ENCODE results near the gene SUSD1. TPM values are rescaled to one million over a fixed set of nuclear protein-coding genes. Genes with fewer than 3 reads are reported as not detected.

The SUSD1 gene
- total RNA-seq, 1 experiment from 2014 or later, result 24.6 TPM

GRCh38 chr9:112061152-112061740 is 113.9 kb downstream of the SUSD1 start:
- H3K27me3 Mint-ChIP-seq (ENCODE audit: unreplicated experiment), result no peaks in the 10 kb centered on the region
- intact Hi-C loops (cut with micrococcal nuclease; ENCODE audit: unreplicated experiment), result no loop called here
- DNase-seq, result peak; percentile 61
- BruUV-seq (replicated peaks), result no TSS peak
- H3K4me1 Mint-ChIP-seq (ENCODE audit: low read depth, unreplicated experiment), result peaks cover 26% of the 10 kb centered on the region
- peaks cover 42% of the 10 kb centered on the region for H3K36me3 Mint-ChIP-seq (ENCODE audit: insufficient read depth, unreplicated experiment)
- CTCF ChIA-PET, result interaction anchor here (0.6 to 1.0 kb wide), 2 partner anchors 8 to 213 kb away, joined by 4 to 5 read pairs; no protein-coding TSS in a partner anchor
- peak overlapping the region; percentile 41 for H3K27ac Mint-ChIP-seq (ENCODE audit: unreplicated experiment)
- H3K9me3 Mint-ChIP-seq (ENCODE audit: low read depth, unreplicated experiment), result no peaks in the 10 kb centered on the region
- TF ChIP-seq, protein P1, sequence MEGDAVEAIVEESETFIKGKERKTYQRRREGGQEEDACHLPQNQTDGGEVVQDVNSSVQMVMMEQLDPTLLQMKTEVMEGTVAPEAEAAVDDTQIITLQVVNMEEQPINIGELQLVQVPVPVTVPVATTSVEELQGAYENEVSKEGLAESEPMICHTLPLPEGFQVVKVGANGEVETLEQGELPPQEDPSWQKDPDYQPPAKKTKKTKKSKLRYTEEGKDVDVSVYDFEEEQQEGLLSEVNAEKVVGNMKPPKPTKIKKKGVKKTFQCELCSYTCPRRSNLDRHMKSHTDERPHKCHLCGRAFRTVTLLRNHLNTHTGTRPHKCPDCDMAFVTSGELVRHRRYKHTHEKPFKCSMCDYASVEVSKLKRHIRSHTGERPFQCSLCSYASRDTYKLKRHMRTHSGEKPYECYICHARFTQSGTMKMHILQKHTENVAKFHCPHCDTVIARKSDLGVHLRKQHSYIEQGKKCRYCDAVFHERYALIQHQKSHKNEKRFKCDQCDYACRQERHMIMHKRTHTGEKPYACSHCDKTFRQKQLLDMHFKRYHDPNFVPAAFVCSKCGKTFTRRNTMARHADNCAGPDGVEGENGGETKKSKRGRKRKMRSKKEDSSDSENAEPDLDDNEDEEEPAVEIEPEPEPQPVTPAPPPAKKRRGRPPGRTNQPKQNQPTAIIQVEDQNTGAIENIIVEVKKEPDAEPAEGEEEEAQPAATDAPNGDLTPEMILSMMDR (IDR thresholded peaks at IDR 0.05; ENCODE audit: unreplicated experiment), result no peak
- H3K4me3 Mint-ChIP-seq (ENCODE audit: low read depth, unreplicated experiment), result no peak overlapping the region

- BruUV-seq (replicated peaks), result no TSS peak
- H3K9me3 Mint-ChIP-seq (ENCODE audit: low read depth, unreplicated experiment), result no peaks in the 10 kb centered on the region
- H3K27me3 Mint-ChIP-seq (ENCODE audit: unreplicated experiment), result no peaks in the 10 kb centered on the region
- H3K4me1 Mint-ChIP-seq (ENCODE audit: low read depth, unreplicated experiment), result peaks cover 17% of the 10 kb centered on the region
- H3K4me3 Mint-ChIP-seq (ENCODE audit: low read depth, unreplicated experiment), result no peak overlapping the region
- peak overlapping the region; percentile 41 for H3K27ac Mint-ChIP-seq (ENCODE audit: unreplicated experiment)
- no peak for DNase-seq
- H3K36me3 Mint-ChIP-seq (ENCODE audit: insufficient read depth, unreplicated experiment), result peaks cover 29% of the 10 kb centered on the region
- intact Hi-C loops (cut with micrococcal nuclease; ENCODE audit: unreplicated experiment), result no loop called here
- CTCF ChIA-PET, result no interaction called here
- TF ChIP-seq, protein P1 (IDR thresholded peaks at IDR 0.05; ENCODE audit: unreplicated experiment), result no peak
Observed at GRCh38 chr9:112059966-112060320, 115.2 kb downstream of the SUSD1 start.

GRCh38 chr9:112059145-112059965 is 115.7 kb downstream of the SUSD1 start:
- peaks cover 28% of the 10 kb centered on the region for H3K36me3 Mint-ChIP-seq (ENCODE audit: insufficient read depth, unreplicated experiment)
- H3K27me3 Mint-ChIP-seq (ENCODE audit: unreplicated experiment), result no peaks in the 10 kb centered on the region
- no peaks in the 10 kb centered on the region for H3K9me3 Mint-ChIP-seq (ENCODE audit: low read depth, unreplicated experiment)
- no peak for DNase-seq
- H3K4me1 Mint-ChIP-seq (ENCODE audit: low read depth, unreplicated experiment), result peaks cover 13% of the 10 kb centered on the region
- H3K27ac Mint-ChIP-seq (ENCODE audit: unreplicated experiment), result peak overlapping the region; percentile 41
- TF ChIP-seq, protein P1 (IDR thresholded peaks at IDR 0.05; ENCODE audit: unreplicated experiment), result no peak
- intact Hi-C loops (cut with micrococcal nuclease; ENCODE audit: unreplicated experiment), result no loop called here
- CTCF ChIA-PET, result no interaction called here
- H3K4me3 Mint-ChIP-seq (ENCODE audit: low read depth, unreplicated experiment), result no peak overlapping the region
- no TSS peak for BruUV-seq (replicated peaks)

DNA sequence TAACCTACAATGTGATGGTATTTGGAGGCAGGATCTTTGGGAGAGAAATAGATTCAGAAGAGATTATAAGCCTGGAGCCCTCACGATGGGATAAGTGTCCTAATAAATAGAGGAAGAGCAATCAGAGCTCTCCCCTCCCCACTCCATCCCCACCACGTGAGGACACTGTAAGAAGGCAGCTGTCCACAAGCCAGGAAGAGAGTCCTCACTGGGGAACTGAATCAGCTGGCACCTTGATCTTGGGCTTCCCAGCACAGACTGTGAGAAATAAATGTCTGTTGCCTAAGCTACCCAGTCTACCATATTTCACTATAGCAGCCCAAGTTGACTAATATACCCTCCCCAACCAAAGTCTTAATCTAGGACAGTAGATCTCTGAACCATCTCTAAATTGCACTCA is 118.1 kb downstream of the SUSD1 start:
- CTCF ChIA-PET, result no interaction called here

More for the DNA sequence above, 118.1 kb downstream of the SUSD1 start:
- BruUV-seq (replicated peaks), result no TSS peak
- intact Hi-C loops (cut with micrococcal nuclease; ENCODE audit: unreplicated experiment), result no loop called here
- Mint-ChIP-seq H3K27ac (ENCODE audit: unreplicated experiment) (no peak overlapping the region), H3K4me3 (ENCODE audit: low read depth, unreplicated experiment) (no peak overlapping the region), H3K9me3 (ENCODE audit: low read depth, unreplicated experiment) (peaks cover 6% of the 10 kb centered on the region), H3K36me3 (ENCODE audit: insufficient read depth, unreplicated experiment) (peaks cover 26% of the 10 kb centered on the region), H3K27me3 (ENCODE audit: unreplicated experiment) (no peaks in the 10 kb centered on the region), H3K4me1 (ENCODE audit: low read depth, unreplicated experiment) (peaks cover 21% of the 10 kb centered on the region)
- no peak for DNase-seq
- TF ChIP-seq, protein P1 (IDR thresholded peaks at IDR 0.05; ENCODE audit: unreplicated experiment), result no peak
